GM19025 (cell line): ENCODE results near the gene DMKN.

Experiments
- ATAC-seq: cut with Tn5 transposase; IDR thresholded peaks from one replicate; pipeline ENCODE4 v1.9.1; 2021; ENCODE audit warnings: mild to moderate bottlenecking, low read depth, moderate library complexity; ENCODE audit not compliant: unreplicated experiment

The DMKN gene

DNA sequence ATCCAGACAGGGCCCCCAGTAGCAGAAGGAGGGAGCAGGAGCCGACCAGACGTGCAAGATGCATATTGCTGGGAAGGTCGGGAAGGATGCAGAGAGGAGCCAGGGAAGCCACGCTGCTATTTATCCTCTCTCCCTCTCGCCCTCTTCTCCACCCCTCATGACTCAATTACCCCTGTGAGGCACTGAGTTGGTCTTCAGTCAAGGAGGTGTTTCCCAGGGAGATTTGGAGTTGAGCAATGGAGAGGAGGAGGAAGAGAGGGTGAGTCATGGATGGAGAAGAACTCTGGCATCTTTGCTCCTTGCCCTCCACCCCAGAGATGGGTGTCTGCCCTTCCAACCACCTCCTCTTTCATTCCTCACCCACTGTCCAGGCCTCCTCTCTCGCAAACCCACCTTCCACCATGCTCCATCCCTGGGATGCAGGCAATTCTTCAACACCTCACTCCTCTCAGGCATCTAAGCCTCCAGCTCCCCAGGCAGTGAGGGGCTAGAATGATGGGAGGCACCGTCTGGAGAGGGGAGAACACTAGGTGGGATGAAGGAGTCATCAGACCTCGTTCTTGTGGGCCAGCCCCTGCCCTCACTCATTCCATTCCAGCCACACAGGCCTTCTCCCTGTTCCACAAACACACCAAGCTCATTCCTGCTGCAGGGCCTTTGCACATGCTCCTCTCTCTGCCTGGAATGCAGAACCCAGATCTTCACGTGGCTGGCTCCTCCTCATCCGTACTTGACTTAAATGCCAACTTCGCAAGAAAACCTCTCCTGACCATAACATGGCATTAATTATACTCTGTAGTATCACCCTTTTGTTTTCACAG, 15.0 kb upstream of the DMKN start, which contains the start of gene SBSN:
SBSN (minus strand) TSS at position 94 of the 821 bp plus-strand sequence; CDS start at position 64, 30 bp downstream.
- no peak for ATAC-seq

DNA sequence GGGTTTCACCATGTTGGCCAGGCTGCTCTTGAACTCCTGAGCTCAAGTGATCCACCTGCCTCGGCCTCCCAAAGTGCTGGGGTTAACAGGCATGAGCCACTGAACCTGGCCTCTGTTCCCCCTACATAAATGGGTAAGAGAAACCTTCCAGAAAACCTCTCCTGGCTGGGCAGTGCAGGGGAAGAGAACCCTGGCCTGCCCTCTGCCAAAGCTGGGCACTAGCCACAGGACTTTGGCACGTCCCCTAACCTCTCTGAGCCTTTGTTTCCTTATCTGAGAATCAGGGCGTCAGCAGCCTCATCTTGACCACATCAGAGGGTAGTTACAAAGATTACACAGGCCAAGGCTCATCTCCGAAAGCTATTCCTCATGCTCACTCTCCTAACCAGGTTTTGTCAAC, 12.4 kb upstream of the DMKN start:
- no peak for ATAC-seq

DNA sequence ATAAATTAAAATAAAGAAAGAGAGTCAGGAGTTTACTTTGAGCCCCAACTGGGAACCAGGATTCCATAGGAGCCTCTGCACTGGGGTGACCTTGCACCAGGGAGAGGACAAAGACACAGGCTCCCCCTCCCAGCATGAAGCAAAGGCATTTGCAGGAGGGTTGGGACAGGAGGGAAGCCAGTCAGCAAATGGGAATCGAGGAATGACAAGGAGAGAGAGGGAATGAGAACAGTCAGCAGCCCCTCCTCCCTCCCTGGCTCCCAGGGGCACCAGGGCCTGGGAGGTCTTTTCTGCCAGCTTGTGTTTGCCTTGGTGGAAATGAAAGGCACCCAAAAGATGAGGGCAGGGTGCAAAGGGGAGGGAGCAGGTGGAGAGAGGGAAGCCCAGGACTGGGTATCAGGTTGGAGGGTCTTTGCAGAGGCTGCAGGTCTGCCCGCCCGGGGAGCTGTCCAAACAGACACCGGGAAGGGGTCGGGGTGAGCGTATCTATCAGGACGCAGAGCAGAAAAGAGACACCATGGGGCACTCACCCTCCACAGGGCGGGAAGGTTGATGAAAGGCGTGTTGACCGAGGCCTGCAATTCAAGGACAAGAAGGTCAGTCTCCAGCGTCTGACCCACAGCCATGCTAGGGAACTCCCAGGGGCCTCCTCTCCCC, 10.9 kb upstream of the DMKN start:
- ATAC-seq: no peak

DNA sequence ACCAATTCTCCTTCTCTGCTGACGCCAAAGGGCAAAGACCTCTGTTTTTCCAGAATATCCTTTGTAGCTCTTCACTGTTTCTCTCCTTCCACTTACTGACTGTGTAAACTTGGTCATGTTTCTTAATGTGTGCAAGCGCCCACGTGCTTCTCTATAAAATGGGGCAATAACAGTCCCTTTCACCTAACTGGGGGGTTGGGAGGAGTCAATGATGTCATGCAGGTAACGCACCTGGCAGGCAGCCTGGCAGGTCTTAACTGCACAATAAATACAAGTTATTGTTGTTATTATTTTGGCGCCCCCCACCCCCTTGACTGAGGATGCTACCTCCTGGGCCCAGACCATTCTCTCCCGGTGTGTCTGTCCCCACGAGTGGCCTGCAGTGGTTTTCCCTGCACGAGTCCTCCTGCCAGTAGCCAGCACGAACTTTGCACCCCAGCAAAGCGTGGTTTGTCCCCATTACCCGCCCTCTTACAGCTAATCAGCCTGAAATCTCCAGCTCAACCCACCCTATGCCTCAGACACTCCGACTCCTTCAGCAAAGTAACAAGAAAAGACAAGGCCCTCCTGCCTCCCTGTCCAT, 9.4 kb upstream of the DMKN start:
- no peak for ATAC-seq

DNA sequence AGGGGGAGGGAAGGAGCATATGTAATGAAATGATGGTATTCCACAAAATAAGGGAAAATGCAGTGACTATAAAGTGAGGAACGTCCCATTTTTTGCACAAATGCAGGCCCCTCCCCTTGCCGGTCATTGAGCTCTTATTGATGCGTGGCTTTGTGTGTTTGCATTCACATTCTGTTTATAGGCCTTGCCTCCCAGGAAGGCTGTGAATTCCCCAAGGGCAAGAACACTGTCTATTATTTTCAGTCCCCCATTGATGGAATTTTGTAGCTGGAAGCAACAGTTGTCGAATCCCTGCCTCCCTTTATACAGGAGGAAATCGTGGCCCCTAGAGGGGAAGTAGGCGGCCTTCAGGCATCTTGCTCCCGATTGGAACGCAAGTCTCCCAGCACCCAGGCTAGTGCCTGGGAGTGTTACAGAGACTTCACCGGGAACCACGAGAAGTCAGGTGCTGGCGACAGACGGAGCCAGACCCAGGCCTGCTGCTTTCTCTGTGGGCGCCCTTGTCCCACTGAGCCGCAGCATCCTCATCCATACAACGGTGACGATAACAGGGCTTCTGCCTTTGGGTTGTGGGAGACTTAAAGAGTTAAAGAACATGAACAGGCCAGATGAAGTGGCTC, 7.8 kb upstream of the DMKN start:
- no peak for ATAC-seq

DNA sequence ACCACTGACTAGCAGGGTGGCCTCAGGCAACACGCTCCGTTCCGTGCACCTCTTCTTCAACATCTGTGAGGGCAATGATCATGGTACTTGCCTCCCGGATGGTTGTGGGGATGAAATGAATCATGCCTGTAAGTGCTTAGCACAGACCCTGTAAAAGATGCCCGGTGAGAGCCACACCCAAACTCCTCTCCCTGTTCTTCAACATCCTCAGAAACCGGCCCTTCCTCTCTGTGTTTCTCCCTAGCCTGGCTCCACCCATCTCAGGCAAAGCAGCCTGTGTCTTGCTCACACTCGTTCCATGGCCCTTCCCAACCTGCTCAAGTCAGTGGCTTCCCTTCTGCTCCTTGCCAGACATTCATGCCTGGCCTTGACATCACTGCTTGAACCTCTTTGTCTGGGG, 5.8 kb upstream of the DMKN start:
- ATAC-seq: no peak

DNA sequence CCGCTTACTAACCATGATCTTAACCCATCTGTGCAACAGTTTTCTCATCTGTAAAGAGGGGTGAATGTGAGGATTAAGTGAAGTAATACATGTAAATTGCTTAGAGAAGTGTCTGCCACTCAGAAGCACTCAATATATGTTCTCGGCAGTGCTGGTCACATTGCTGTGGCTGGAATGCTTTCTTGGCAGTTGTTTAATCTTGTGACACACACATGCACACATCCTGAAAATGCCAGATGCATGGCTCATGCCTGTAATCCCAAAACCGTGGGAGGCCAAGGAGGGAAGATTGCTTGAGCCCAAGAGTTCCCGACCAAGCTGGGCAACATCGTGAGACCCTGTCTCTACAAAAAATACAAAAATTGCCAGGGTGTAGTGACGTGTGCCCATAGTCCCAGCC, 4.9 kb upstream of the DMKN start:
- no peak for ATAC-seq

DNA sequence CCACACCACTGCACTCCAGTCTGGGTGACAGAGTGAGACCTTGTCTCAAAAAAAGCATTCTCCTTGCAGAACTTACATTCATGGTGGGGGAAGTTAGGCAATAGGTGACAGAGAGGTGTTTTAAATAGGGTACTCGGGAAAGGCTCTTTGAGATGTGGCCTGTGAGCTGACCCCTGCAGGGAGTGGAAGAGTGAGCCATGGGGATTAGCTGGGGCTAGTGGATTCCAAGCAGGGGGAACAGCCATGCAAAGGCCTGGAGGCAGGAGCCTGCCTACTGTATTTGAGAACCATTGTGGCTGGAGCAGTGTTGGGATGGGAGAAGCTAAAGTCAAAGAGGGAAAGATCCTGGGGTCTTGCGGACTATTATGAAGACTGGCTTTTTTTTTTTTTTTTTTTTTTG, 3.9 kb upstream of the DMKN start:
- ATAC-seq: no peak

DNA sequence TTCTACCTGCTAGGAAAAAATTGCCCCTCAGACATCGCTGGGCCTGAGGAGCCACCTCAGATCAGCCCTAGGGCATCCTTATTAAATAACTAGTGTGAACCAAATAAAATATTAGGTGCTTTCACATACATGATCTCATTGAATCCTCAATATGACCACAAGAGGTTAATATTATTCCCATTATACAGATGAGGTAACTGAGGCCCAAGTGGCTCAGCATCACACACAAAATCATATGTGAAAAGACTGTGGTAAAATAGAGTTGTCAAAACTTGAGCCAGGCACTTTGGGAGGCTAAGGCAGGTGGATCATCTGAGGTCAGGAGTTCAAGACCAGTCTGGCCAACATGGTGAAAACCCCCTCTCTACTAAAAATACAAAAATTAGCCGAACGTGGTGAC, 2.9 kb upstream of the DMKN start:
- no peak for ATAC-seq

DNA sequence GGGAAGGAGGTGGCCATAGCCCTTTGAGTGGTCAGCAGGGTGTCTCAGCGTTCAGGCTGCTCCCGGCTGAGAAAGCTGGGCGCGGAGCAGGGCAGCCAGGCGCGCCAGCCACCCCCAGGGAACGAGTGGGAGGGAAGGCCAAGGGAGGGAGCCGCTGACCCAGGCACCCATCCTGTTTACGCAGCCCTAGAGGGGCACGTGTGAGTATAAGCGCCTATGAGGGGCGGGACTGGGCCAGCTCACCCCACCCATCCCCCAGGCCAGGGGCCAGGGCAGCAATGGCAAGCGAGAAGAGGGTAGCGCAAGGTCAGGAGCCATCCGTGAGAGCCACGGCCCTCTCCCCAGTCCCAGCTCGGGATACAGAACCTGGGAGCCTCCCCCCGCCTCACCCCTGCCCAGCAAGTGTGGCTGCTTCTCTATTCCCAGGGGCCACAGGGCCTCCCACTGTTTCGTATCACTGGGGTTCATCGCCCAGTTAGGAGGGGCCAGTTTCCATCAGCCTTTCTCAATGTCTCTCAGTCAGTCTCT, 897 bp upstream of the DMKN start:
- ATAC-seq: no peak

DNA sequence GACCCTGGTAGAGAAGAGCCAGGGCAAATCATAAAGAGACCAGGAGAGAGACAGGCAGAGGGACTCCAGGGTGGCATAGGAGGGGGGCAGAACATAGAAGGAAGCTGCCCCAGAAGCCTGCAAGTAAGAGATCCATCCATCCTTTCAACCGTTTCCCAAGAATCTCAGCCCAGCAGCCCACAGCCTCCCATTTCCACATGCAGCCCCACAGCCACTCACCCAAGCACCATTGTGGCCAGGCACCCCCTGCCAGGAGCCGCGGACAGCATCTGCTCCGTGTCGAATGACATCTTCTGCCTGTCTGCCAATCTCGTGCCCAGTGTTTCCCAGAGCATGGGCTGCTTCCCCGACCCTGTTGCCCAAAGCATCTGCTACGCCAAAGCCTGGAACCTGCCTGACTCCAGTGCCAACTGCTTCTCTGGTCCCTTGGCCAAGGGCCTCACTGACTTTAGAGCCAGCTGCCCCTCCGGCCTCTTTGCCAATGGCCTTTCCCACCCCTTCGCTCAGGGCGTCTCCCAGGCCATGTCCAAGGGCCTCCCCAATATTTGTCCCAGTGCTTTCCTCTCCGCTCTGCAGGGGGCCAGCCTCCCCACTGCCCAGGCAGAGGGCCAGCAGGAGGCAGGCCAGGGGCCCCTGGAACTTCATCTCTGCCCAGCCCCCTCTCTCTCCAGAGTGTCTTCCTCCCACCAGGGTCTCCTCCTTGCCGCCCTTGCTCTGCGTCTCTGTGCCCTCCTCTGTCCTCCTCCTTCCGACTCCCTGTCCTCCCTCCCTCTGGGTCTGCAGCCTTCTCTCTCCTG, 420 bp downstream of the DMKN start:
- ATAC-seq: no peak

DNA sequence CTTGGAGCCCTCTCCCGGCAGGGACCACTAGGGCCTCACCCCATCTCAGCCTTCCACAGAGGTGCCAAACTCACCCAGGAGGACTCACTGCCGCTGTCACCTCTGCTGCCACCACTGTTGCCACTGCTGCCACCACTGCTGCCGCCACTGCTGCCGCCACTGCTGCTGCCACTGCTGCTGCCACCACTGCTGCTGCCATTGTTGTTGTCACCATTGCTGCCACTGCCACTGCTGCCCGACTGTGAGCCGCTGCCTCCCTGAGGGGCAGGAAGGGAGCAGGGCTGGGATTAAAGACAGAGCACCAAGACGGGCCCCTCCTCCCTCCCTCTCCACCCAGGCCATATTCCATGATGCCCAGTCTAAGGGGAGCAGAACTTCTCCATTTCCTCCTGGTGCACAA, 2.1 kb downstream of the DMKN start:
- no peak for ATAC-seq

DNA sequence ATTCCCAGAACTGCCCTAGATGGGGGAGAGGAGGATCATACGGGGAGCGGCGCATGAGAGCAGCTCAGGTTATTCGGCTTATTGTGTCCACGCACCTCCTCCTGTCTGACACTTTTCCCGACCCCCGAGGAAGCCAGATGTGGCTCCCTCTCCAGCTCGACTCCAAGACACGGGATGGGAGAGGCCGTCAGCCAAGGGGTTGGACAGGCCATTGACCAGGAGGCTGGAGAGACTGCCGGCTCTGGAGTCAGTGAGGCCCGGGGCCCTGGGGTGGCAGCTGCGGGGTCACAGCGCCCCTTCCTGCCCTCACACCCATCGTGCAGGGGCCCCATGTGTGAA, 2.9 kb downstream of the DMKN start:
- ATAC-seq: no peak

DNA sequence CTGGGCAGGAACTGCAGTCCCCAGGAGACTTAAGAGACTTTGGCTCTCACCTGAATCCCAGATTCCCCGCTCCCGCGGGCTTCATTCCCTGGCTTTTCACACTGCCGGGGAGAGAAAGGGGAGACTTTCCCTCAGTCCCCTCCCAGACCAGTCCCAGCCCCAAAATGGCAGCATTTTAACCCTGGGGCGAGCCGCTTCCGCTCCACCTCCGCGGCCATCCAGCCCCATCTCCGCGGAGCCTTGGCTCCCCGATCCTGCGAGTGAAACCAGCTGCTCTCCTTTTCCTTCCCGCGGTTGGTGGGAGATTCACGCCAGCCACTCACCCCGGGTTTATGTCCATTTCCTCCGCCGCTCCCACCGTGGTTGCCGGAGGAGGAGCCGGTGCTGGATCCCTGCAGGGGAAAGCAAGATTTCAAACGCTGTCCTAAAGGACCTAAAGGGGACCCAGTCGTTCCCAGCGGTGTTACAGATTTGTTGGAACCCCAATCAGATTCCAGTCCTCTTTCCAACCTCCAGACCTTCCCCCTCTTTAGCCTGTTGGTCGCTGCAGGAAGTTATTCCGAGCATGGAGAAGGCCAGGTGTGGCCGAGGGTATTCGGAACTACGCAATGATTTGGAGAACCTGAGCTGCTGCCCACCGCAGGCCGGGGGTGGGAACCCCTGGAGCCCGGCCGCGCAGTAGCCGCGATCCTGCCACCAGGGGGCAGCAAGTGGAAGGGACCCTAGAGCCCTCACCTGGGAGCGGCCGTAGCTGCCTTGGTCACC, 3.4 kb downstream of the DMKN start:
- ATAC-seq: no peak

DNA sequence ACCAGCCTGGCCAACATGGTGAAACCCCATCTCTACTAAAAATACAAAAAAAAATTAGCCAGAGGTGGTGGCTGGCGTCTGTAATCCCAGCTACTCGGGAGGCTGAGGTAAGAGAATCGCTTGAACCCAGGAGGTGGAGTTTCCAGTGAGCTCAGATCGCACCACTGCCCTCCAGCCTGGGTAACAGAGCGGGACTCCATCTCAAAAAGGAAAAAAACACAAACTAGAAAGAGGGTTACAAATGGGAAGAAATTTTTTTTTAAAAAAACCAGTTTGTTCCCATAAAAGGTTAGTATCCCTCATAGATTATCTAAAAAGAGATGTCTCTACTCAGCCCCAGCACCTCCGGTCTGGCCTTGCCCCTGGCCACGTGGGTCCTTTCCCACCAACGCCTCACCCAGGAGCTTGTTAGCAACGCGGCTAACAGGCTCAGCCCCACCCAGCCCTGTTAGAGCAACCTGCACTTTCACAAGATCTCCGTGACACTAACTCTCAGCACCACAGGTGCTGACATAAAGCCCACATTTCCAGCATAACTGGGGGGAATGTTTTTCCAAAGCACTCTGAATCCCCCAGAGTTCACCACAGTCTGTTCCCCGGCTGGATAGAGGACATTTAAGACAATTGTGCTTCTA, 4.3 kb downstream of the DMKN start:
- no peak for ATAC-seq

DNA sequence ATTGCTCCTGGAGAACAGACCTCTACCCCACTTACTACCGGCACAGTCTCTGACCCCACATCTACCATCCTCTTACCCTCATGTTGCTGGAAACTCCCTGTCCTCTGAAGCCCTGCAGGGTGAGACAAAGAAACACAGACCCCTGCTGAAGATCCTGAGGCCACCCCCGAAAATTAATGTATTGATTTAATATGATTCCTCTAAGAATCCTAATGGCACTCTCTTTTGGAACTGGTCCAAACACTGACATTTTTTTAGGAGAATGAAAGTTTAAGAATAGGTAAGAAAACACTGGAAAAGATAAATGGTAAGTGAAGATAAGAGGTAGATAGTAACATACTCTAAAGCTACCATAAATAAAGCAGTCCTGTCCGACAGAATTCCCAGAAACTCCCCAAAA, 5.3 kb downstream of the DMKN start:
- no peak for ATAC-seq

DNA sequence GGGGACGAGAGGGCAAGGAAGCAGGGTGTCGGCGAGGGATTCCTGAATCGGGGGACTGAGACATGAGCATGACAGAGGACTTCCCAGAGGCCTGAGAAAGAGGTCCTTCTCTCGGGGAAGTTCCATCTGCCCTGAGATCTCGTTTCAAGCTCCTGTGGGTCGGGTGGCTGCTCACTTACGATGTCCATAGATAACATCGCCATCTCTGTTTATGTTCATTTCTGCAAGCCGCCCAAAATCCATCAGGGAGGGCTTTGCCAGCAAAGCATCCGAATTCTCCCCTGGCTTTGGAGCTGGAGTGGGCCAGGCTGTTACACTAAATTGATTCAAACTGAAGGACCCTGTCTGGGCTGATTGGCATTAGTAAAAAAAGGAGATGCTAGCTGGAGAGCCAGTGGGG, 5.9 kb downstream of the DMKN start:
- ATAC-seq: no peak

DNA sequence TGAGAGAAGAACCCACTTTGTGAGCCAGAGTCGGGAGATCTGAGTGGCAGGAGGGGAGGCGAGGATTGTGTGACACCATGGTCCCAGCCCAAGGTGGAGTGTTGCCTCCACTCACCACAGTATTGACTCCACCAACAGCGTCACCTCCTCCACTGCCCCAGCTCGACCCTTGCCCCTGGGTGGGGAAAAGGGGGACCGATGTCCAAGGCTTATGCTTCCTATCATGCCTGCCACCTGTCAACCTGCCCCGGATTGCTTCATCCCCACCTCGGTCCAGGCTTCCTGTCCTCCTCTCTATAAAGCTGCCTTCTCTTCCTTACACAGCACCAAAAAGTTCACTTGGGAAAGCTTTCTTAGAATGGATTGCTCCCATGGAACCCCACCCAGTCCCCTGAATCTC, 7.4 kb downstream of the DMKN start:
- no peak for ATAC-seq

DNA sequence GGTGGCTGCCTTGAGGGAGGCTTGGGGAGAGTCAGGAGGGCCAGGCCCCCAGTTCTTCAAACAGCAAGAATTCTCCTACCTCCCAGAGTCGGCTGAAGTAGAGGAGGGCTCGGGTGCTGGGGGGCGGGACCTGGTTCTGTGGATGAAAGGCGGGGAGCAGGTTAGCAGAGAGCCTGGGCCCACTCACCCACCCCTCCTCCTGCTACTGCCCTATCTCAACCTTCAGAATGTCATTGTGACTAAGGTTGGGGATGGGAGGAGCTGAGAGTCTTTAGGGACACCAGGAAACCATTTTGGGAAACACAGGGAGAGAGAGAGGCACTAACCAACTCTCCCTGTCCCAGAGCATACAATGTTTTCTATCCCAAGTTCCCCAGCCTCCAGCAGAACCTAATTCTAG, 10.7 kb downstream of the DMKN start:
- no peak for ATAC-seq
